Measurements from ENCODE around the gene THRB.

THRB gene

GRCh38 chr3:24498391-24498790 lies 3.7 kb upstream of the THRB start:
- no peak overlapping the region for H3K27ac ChIP-seq (ENCODE audit: low read depth, low read length)
- no peak overlapping the region for H3K9ac ChIP-seq (ENCODE audit: low read length)
- no peak overlapping the region for H3K4me3 ChIP-seq (ENCODE audit: low read depth in 1 of 2, low read length in 2 of 2)
- no peaks in the 10 kb centered on the region for H3K9me3 ChIP-seq (ENCODE audit: low read length)
- H3K27me3 ChIP-seq (ENCODE audit: control insufficient read depth in 1 of 2, insufficient read depth in 2 of 2, low read length in 2 of 2) = no peaks in the 10 kb centered on the region
- no peaks in the 10 kb centered on the region for H3K36me3 ChIP-seq (ENCODE audit: insufficient read depth, low read length)
- peaks cover 9% of the 10 kb centered on the region for H3K4me1 ChIP-seq (ENCODE audit: insufficient read depth, low read length)

GRCh38 chr3:24497942-24498341 lies 3.3 kb upstream of the THRB start:
- peaks cover 13% of the 10 kb centered on the region for H3K4me1 ChIP-seq (ENCODE audit: insufficient read depth, low read length)
- H3K4me3 ChIP-seq (ENCODE audit: low read depth in 1 of 2, low read length in 2 of 2) = no peak overlapping the region
- no peaks in the 10 kb centered on the region for H3K9me3 ChIP-seq (ENCODE audit: low read length)
- H3K9ac ChIP-seq (ENCODE audit: low read length) = no peak overlapping the region
- no peaks in the 10 kb centered on the region for H3K27me3 ChIP-seq (ENCODE audit: control insufficient read depth in 1 of 2, insufficient read depth in 2 of 2, low read length in 2 of 2)
- H3K27ac ChIP-seq (ENCODE audit: low read depth, low read length) = no peak overlapping the region
- no peaks in the 10 kb centered on the region for H3K36me3 ChIP-seq (ENCODE audit: insufficient read depth, low read length)

GRCh38 chr3:24496529-24497482 lies 2.2 kb upstream of the THRB start:
- Histone ChIP-seq H3K9me3 (ENCODE audit: low read length) (no peaks in the 10 kb centered on the region), H3K27ac (ENCODE audit: low read depth, low read length) (peak overlapping the region; percentile 98), H3K36me3 (ENCODE audit: insufficient read depth, low read length) (no peaks in the 10 kb centered on the region), H3K4me1 (ENCODE audit: insufficient read depth, low read length) (peaks cover 20% of the 10 kb centered on the region), H3K9ac (ENCODE audit: low read length) (no peak overlapping the region), H3K4me3 (ENCODE audit: low read depth in 1 of 2, low read length in 2 of 2) (no peak overlapping the region), H3K27me3 (ENCODE audit: control insufficient read depth in 1 of 2, insufficient read depth in 2 of 2, low read length in 2 of 2) (no peaks in the 10 kb centered on the region)

DNA sequence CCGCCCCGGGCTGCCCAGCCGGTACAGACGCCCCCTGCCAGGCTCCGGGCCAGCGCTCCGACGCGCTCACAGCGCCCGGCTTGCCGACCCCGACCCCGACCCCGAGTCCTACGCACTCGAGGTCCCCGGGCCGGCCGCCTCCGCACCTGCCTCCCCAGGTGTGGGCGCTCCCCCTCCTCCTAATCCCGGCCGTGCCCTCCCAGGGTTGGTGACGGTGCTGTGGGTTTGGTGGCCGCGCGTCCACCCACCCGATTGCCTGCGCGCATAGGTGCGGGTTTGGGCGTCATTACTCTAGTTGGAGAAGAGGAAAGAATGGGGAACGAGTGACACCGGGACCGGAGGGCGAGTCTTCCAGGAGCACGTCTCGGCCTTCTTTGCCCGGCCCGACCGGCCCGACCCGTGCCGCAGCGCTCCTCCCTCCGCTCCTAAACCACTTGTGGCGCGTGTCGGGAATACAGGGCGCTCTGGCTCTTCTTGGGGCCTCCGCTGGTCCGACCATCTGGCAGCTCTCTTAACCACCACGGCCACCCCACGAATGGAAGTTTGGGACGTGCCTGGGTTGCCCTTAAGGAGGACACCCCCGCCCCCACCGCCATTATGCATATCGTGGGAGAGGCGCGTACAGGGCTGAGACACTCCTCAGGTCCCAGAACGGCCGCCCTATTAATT lies 810 bp upstream of the THRB start:
- H3K27ac ChIP-seq (ENCODE audit: low read depth, low read length) = peak overlapping the region; percentile 98
- H3K36me3 ChIP-seq (ENCODE audit: insufficient read depth, low read length) = no peaks in the 10 kb centered on the region
- H3K4me3 ChIP-seq (ENCODE audit: low read depth in 1 of 2, low read length in 2 of 2) = peak overlapping the region; percentile 22 to 49
- peak overlapping the region; percentile 11 for H3K9ac ChIP-seq (ENCODE audit: low read length)
- no peaks in the 10 kb centered on the region for H3K9me3 ChIP-seq (ENCODE audit: low read length)
- peaks cover 30% of the 10 kb centered on the region for H3K4me1 ChIP-seq (ENCODE audit: insufficient read depth, low read length)
- H3K27me3 ChIP-seq (ENCODE audit: control insufficient read depth in 1 of 2, insufficient read depth in 2 of 2, low read length in 2 of 2) = no peaks in the 10 kb centered on the region

GRCh38 chr3:24493746-24494617 lies 668 bp downstream of the THRB start:
- peak overlapping the region; percentile 98 for H3K27ac ChIP-seq (ENCODE audit: low read depth, low read length)
- no peaks in the 10 kb centered on the region for H3K36me3 ChIP-seq (ENCODE audit: insufficient read depth, low read length)
- no peaks in the 10 kb centered on the region for H3K9me3 ChIP-seq (ENCODE audit: low read length)
- peak overlapping the region; percentile 49 to 86 for H3K4me3 ChIP-seq (ENCODE audit: low read depth in 1 of 2, low read length in 2 of 2)
- no peaks in the 10 kb centered on the region for H3K27me3 ChIP-seq (ENCODE audit: control insufficient read depth in 1 of 2, insufficient read depth in 2 of 2, low read length in 2 of 2)
- H3K4me1 ChIP-seq (ENCODE audit: insufficient read depth, low read length) = peaks cover 43% of the 10 kb centered on the region
- H3K9ac ChIP-seq (ENCODE audit: low read length) = peak overlapping the region; percentile 60

- H3K27me3 ChIP-seq (ENCODE audit: control insufficient read depth in 1 of 2, insufficient read depth in 2 of 2, low read length in 2 of 2) = no peaks in the 10 kb centered on the region
- H3K36me3 ChIP-seq (ENCODE audit: insufficient read depth, low read length) = no peaks in the 10 kb centered on the region
- peak overlapping the region; percentile 22 to 86 for H3K4me3 ChIP-seq (ENCODE audit: low read depth in 1 of 2, low read length in 2 of 2)
- H3K9ac ChIP-seq (ENCODE audit: low read length) = no peak overlapping the region
- peaks cover 44% of the 10 kb centered on the region for H3K4me1 ChIP-seq (ENCODE audit: insufficient read depth, low read length)
- peak overlapping the region; percentile 98 for H3K27ac ChIP-seq (ENCODE audit: low read depth, low read length)
- no peaks in the 10 kb centered on the region for H3K9me3 ChIP-seq (ENCODE audit: low read length)
These were observed 1.6 kb downstream of the THRB start for GRCh38 chr3:24492971-24493551.

GRCh38 chr3:24490151-24490550 lies 4.5 kb downstream of the THRB start:
- Histone ChIP-seq H3K9me3 (ENCODE audit: low read length) (no peaks in the 10 kb centered on the region), H3K36me3 (ENCODE audit: insufficient read depth, low read length) (no peaks in the 10 kb centered on the region), H3K27ac (ENCODE audit: low read depth, low read length) (no peak overlapping the region), H3K9ac (ENCODE audit: low read length) (no peak overlapping the region), H3K27me3 (ENCODE audit: control insufficient read depth in 1 of 2, insufficient read depth in 2 of 2, low read length in 2 of 2) (no peaks in the 10 kb centered on the region), H3K4me3 (ENCODE audit: low read depth in 1 of 2, low read length in 2 of 2) (no peak overlapping the region), H3K4me1 (ENCODE audit: insufficient read depth, low read length) (peaks cover 63% of the 10 kb centered on the region)

- no peaks in the 10 kb centered on the region for H3K9me3 ChIP-seq (ENCODE audit: low read length)
- no peaks in the 10 kb centered on the region for H3K27me3 ChIP-seq (ENCODE audit: control insufficient read depth in 1 of 2, insufficient read depth in 2 of 2, low read length in 2 of 2)
- H3K9ac ChIP-seq (ENCODE audit: low read length) = no peak overlapping the region
- no peaks in the 10 kb centered on the region for H3K36me3 ChIP-seq (ENCODE audit: insufficient read depth, low read length)
- no peak overlapping the region for H3K27ac ChIP-seq (ENCODE audit: low read depth, low read length)
- no peak overlapping the region for H3K4me3 ChIP-seq (ENCODE audit: low read depth in 1 of 2, low read length in 2 of 2)
- H3K4me1 ChIP-seq (ENCODE audit: insufficient read depth, low read length) = peaks cover 58% of the 10 kb centered on the region
These were observed 7.1 kb downstream of the THRB start for GRCh38 chr3:24487325-24488262.

DNA sequence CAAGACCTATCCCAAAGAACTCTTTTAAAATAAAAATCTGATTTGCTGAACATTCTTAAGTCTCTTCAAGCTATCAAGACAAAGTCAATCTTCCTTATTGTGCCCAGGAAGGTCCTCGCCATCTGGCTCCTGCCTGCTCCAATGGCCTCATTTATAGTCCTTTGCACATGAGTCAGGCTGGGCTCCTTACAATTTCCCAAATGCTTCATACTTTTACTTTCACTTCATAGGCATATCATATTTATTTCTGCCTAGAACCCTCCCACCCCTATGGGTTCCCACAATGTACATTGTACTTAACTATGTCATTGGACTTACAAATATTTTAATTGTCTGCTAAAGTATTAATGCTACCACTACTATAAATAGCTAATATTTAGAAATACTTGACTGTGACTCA lies 9.1 kb downstream of the THRB start:
- peak overlapping the region in 1 of 2 donors; percentile 2 for H3K4me3 ChIP-seq (ENCODE audit: low read depth in 1 of 2, low read length in 2 of 2)
- H3K36me3 ChIP-seq (ENCODE audit: insufficient read depth, low read length) = no peaks in the 10 kb centered on the region
- peaks cover 48% of the 10 kb centered on the region for H3K4me1 ChIP-seq (ENCODE audit: insufficient read depth, low read length)
- no peak overlapping the region for H3K27ac ChIP-seq (ENCODE audit: low read depth, low read length)
- H3K9me3 ChIP-seq (ENCODE audit: low read length) = no peaks in the 10 kb centered on the region
- H3K27me3 ChIP-seq (ENCODE audit: control insufficient read depth in 1 of 2, insufficient read depth in 2 of 2, low read length in 2 of 2) = no peaks in the 10 kb centered on the region
- H3K9ac ChIP-seq (ENCODE audit: low read length) = no peak overlapping the region

GRCh38 chr3:24483873-24484272 lies 10.8 kb downstream of the THRB start:
- H3K27me3 ChIP-seq (ENCODE audit: control insufficient read depth in 1 of 2, insufficient read depth in 2 of 2, low read length in 2 of 2) = no peaks in the 10 kb centered on the region
- no peak overlapping the region for H3K27ac ChIP-seq (ENCODE audit: low read depth, low read length)
- H3K36me3 ChIP-seq (ENCODE audit: insufficient read depth, low read length) = no peaks in the 10 kb centered on the region
- H3K9me3 ChIP-seq (ENCODE audit: low read length) = no peaks in the 10 kb centered on the region
- H3K9ac ChIP-seq (ENCODE audit: low read length) = no peak overlapping the region
- H3K4me1 ChIP-seq (ENCODE audit: insufficient read depth, low read length) = peaks cover 43% of the 10 kb centered on the region
- no peak overlapping the region for H3K4me3 ChIP-seq (ENCODE audit: low read depth in 1 of 2, low read length in 2 of 2)

All from muscle layer of colon (tissue), 2 donors.